ENCODE data around the gene ZNF320. TPM values are rescaled to one million over a fixed set of nuclear protein-coding genes. Genes with fewer than 3 reads are reported as not detected.
"Not testable (repeated sequence)": the region's sequence is repeated elsewhere in the genome, so short reads cannot be mapped to it uniquely, and the experiment has no call there.

Gene ZNF320
- total RNA-seq, 2 experiments from 2014 or later: 7.2 to 7.4 TPM

DNA sequence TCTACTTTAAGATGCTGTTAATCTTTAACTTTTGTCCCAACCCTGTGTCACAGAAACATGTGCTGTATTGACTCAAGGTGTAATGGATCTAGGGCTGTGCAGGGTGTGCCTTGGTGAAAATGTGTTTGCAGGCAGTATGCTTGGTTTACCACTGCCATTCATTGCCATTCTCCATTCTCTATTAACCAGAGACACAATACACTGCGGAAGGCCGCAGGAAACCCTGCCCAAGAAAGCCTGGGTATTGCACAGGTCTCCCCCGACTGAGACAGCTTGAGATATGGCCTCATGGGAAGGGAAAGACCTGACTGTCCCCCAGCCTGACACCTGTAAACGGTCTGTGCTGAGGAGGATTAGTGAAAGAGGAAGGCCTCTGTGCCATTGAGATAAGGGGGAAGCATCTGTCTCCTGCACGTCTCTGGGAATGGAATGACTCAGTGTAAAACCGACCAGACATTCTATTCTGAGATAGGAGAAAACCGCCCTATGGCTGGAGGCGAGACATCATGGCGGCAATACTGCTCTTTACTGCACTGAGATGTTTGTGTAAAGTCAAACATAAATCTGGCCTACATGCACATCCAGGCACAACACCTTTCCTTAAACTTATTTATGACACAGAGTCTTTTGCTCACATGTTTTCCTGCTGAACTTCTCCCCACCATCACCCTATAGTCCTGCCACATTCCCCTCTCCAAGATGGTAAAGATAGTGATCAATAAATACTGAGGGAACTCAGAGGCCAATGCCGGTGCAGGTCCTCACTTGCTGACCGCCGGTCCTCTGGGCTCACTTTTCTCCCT is 38.9 kb upstream of the ZNF320 start:
- ATAC-seq (ENCODE audit: poor library complexity) (no peak), DNase-seq (peak in 1 of 14 experiments; percentile 17)
- no peak overlapping the region for H3K27ac Mint-ChIP-seq
- no peak overlapping the region for H3K4me3 ChIP-seq (ENCODE audit: low read length)
- ChIA-PET CTCF (no interaction called here), POLR2A (no interaction called here)
- no peak overlapping the region for H3K27ac ChIP-seq (ENCODE audit: low read depth in 1 of 2, low read length in 2 of 2)
- H3K4me1 Mint-ChIP-seq (ENCODE audit: low read depth): peaks cover 18% of the 10 kb centered on the region
- H3K9me3 ChIP-seq (ENCODE audit: control insufficient read depth in 1 of 2, insufficient read depth in 1 of 2, low read length in 2 of 2): peaks cover 21 to 84% of the 10 kb centered on the region in 2 experiments
- H3K9me3 Mint-ChIP-seq: peaks cover 11% of the 10 kb centered on the region
- H3K4me1 ChIP-seq (ENCODE audit: insufficient read depth, low read length): peaks cover 9% of the 10 kb centered on the region
- TF ChIP-seq, protein P1, sequence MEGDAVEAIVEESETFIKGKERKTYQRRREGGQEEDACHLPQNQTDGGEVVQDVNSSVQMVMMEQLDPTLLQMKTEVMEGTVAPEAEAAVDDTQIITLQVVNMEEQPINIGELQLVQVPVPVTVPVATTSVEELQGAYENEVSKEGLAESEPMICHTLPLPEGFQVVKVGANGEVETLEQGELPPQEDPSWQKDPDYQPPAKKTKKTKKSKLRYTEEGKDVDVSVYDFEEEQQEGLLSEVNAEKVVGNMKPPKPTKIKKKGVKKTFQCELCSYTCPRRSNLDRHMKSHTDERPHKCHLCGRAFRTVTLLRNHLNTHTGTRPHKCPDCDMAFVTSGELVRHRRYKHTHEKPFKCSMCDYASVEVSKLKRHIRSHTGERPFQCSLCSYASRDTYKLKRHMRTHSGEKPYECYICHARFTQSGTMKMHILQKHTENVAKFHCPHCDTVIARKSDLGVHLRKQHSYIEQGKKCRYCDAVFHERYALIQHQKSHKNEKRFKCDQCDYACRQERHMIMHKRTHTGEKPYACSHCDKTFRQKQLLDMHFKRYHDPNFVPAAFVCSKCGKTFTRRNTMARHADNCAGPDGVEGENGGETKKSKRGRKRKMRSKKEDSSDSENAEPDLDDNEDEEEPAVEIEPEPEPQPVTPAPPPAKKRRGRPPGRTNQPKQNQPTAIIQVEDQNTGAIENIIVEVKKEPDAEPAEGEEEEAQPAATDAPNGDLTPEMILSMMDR (IDR thresholded peaks at IDR 0.05): no peak
- no peaks in the 10 kb centered on the region for H3K27me3 Mint-ChIP-seq
- intact Hi-C loops (cut with DNase I, micrococcal nuclease): no loop called here
- H3K36me3 Mint-ChIP-seq (ENCODE audit: low read depth): peaks cover 65% of the 10 kb centered on the region
- H3K27me3 ChIP-seq (ENCODE audit: control insufficient read depth in 1 of 2, insufficient read depth in 2 of 2, low read length in 2 of 2): no peaks in the 10 kb centered on the region
- peaks cover 10% of the 10 kb centered on the region for H3K36me3 ChIP-seq (ENCODE audit: insufficient read depth, low read length)
- H3K4me3 Mint-ChIP-seq: no peak overlapping the region

DNA sequence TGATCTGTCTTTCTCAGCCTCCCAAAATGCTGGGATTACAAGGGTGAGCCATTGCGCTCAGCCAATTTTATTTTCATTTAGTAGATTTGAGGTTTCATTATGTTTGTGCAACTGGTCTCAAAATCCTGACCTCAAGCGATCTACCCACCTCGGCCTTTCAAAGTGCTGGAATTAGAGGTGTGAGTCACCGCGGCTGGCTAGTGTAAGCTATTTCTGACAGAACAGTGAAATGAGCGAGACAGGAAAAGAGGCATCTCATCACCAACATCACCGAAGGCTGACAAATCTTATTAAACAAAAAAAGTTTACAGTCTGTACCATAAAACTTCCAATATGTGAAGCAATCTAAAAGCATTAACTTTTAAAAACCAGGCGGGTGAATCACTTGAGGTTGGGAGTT is 38.0 kb upstream of the ZNF320 start:
- no peak overlapping the region for H3K27ac ChIP-seq (ENCODE audit: low read depth in 1 of 2, low read length in 2 of 2)
- peaks cover 9% of the 10 kb centered on the region for H3K4me1 ChIP-seq (ENCODE audit: insufficient read depth, low read length)
- intact Hi-C loops (cut with DNase I, micrococcal nuclease): no loop called here
- no peak overlapping the region for H3K27ac Mint-ChIP-seq
- peaks cover 9% of the 10 kb centered on the region for H3K4me1 Mint-ChIP-seq (ENCODE audit: low read depth)
- TF ChIP-seq, protein P1 (IDR thresholded peaks at IDR 0.05): no peak
- POLR2A ChIA-PET: no interaction called here
- H3K27me3 Mint-ChIP-seq: no peaks in the 10 kb centered on the region
- CTCF ChIA-PET: no interaction called here
- H3K9me3 ChIP-seq (ENCODE audit: control insufficient read depth in 1 of 2, insufficient read depth in 1 of 2, low read length in 2 of 2): peaks cover 21 to 88% of the 10 kb centered on the region in 2 experiments
- no peak for ATAC-seq (ENCODE audit: poor library complexity)
- DNase-seq: no peak
- peaks cover 10% of the 10 kb centered on the region for H3K36me3 ChIP-seq (ENCODE audit: insufficient read depth, low read length)
- no peaks in the 10 kb centered on the region for H3K27me3 ChIP-seq (ENCODE audit: control insufficient read depth in 1 of 2, insufficient read depth in 2 of 2, low read length in 2 of 2)
- no peak overlapping the region for H3K4me3 ChIP-seq (ENCODE audit: low read length)
- peaks cover 61% of the 10 kb centered on the region for H3K36me3 Mint-ChIP-seq (ENCODE audit: low read depth)
- H3K4me3 Mint-ChIP-seq: no peak overlapping the region
- H3K9me3 Mint-ChIP-seq: peaks cover 11% of the 10 kb centered on the region

DNA sequence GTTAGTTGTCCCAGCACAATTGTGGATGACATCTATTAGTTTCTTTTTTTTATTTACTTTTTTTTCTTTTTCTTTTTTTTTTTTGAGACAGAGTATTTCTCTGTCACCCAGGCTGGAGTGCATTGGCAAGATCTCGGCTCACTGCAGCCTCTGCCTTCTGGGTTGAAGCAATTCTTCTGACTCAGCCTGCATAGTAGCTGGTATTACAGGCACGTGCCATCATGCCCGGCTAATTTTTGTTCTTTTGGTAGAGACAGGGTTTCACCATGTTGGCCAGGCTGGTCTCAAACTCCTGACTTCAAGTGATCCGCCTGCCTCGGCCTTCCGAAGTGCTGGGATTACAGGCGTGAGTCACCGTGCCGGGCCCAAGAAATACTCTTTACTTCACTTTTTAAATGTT is 27.2 kb upstream of the ZNF320 start:
- ATAC-seq (ENCODE audit: poor library complexity); H3K27ac Mint-ChIP-seq; H3K4me3 ChIP-seq (ENCODE audit: low read length); H3K27ac ChIP-seq (ENCODE audit: low read depth in 1 of 2, low read length in 2 of 2); H3K27me3 ChIP-seq (ENCODE audit: control insufficient read depth in 1 of 2, insufficient read depth in 2 of 2, low read length in 2 of 2); DNase-seq; POLR2A ChIA-PET; CTCF ChIA-PET; H3K4me3 Mint-ChIP-seq; H3K9me3 Mint-ChIP-seq; H3K27me3 Mint-ChIP-seq: not testable (repeated sequence)
- Histone ChIP-seq H3K4me1 (ENCODE audit: insufficient read depth, low read length) (peaks cover 22% of the 10 kb centered on the region), H3K9me3 (ENCODE audit: control insufficient read depth in 1 of 2, insufficient read depth in 1 of 2, low read length in 2 of 2) (peaks cover 0 to 44% of the 10 kb centered on the region in 2 experiments), H3K36me3 (ENCODE audit: insufficient read depth, low read length) (peaks cover 13% of the 10 kb centered on the region)
- Mint-ChIP-seq H3K4me1 (ENCODE audit: low read depth) (peaks cover 34% of the 10 kb centered on the region), H3K36me3 (ENCODE audit: low read depth) (peaks cover 40% of the 10 kb centered on the region)
- intact Hi-C loops (cut with DNase I, micrococcal nuclease): loop anchor here in 1 of 2 experiments (5.0 to 10.0 kb wide), 2 partner anchors 190 to 397 kb away; partner anchors contain the start of genes ZNF611 and ZNF808

Data from CD4-positive, alpha-beta T cell (primary cell).